HT1080 (cell line): ENCODE measurements around the gene RPL36. TPM values are rescaled to one million over a fixed set of nuclear protein-coding genes. Genes with fewer than 3 reads are reported as not detected.

Experiments used
- total RNA-seq: library from RNA; depleted of rRNA; stranded (reverse); fragments of >200 nt; shearing (Covaris generic); gene quantifications from 2 replicates; pipeline ENCODE4 v1.2.3, GENCODE V29; 2014; rRNA removed

Gene RPL36
- total RNA-seq, 1 experiment from 2014 or later: 1,434 TPM

Other genes with a start within 250 kb of the RPL36 start
- not detected in 2 replicates for gene ZNRF4, start 234.9 kb upstream of the RPL36 start, total RNA-seq
- 0.10 TPM in 1 of 2 replicates, not detected in the other for gene TINCR, start 122.3 kb upstream of the RPL36 start, total RNA-seq
- gene SAFB2, start 67.5 kb upstream of the RPL36 start, total RNA-seq: 32.7 and 33.2 TPM in 2 replicates
- 33.5 and 63.9 TPM in 2 replicates for gene SAFB, start 67.2 kb upstream of the RPL36 start, total RNA-seq
- gene MICOS13, start 9.8 kb upstream of the RPL36 start, total RNA-seq: 234 and 256 TPM in 2 replicates
- gene HSD11B1L, start 9.3 kb upstream of the RPL36 start, total RNA-seq: 4.5 and 6.2 TPM in 2 replicates
- gene LONP1, start 29.9 kb downstream of the RPL36 start, total RNA-seq: 139 and 153 TPM in 2 replicates
- 0.20 TPM in 1 of 2 replicates, not detected in the other for gene CATSPERD, start 30.3 kb downstream of the RPL36 start, total RNA-seq
- gene PRR22, start 94.5 kb downstream of the RPL36 start, total RNA-seq: 4.1 and 5.9 TPM in 2 replicates
- 56.5 and 71.8 TPM in 2 replicates for gene DUS3L, start 100.9 kb downstream of the RPL36 start, total RNA-seq
- 0.53 TPM in 1 of 2 replicates, not detected in the other for gene NRTN, start 114.8 kb downstream of the RPL36 start, total RNA-seq
- gene FUT6, start 149.4 kb downstream of the RPL36 start, total RNA-seq: not detected in 2 replicates
- gene FUT3, start 161.2 kb downstream of the RPL36 start, total RNA-seq: not detected in 2 replicates
- not detected in 2 replicates for gene FUT5, start 180.2 kb downstream of the RPL36 start, total RNA-seq
- gene NDUFA11, start 213.5 kb downstream of the RPL36 start, total RNA-seq: 220 and 283 TPM in 2 replicates
- gene VMAC, start 214.6 kb downstream of the RPL36 start, total RNA-seq: 0.90 and 1.3 TPM in 2 replicates
- gene CAPS, start 224.0 kb downstream of the RPL36 start, total RNA-seq: 0.71 and 0.73 TPM in 2 replicates